Cardiac atrium fibroblast (primary cell): ENCODE data around the gene GCDH. TPM values are rescaled to one million over a fixed set of nuclear protein-coding genes. Genes with fewer than 3 reads are reported as not detected.

ENCODE experiments used
- total RNA-seq: library from RNA; depleted of rRNA; stranded (reverse); fragments of >200 nt; gene quantifications from 2 replicates; pipeline ENCODE4 v1.2.3, GENCODE V29; 2015

GCDH gene
- 48.1 and 54.3 TPM in 2 replicates for total RNA-seq

GRCh38 chr19:12890787-12891552, at the start of gene GCDH:
GCDH (plus strand) TSS chr19:12891160; CDS start chr19:12891305, 145 bp downstream.

DNA sequence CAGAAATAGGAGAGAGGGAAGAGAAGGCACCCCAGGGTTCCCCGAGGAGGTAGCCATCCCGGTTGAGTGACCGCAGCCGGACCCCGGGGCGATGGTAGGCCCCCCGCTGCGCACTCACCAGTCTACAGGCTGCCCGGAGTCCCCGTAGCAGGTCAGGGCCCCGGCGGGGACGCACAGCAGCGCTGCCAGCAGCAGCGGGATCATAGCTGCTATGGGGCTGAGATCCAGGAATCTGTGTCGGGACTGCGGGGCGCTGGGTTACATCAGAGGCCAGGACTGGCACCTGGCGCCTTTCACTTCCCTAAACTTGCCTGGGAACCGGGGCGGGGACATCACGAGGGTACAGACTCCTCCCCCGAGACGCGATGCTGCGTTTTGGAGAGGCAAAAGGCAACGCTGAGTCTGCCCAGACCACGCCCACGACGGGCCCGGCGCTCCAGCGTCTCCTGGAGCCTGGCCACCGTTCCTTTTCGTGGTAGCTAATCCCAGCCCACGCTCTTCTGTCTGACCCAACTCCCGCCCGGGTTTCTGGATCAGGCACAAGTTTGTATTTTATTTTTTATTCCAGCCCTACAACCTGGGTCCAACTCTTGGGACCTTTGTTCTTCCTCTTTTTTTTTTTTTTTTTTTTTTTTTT, 9.7 kb upstream of the GCDH start, which contains the start of gene DNASE2:
Gene DNASE2 (minus strand): TSS at position 278 of the 637 bp plus-strand sequence. CDS start 74 bp downstream, at position 204.

DNA sequence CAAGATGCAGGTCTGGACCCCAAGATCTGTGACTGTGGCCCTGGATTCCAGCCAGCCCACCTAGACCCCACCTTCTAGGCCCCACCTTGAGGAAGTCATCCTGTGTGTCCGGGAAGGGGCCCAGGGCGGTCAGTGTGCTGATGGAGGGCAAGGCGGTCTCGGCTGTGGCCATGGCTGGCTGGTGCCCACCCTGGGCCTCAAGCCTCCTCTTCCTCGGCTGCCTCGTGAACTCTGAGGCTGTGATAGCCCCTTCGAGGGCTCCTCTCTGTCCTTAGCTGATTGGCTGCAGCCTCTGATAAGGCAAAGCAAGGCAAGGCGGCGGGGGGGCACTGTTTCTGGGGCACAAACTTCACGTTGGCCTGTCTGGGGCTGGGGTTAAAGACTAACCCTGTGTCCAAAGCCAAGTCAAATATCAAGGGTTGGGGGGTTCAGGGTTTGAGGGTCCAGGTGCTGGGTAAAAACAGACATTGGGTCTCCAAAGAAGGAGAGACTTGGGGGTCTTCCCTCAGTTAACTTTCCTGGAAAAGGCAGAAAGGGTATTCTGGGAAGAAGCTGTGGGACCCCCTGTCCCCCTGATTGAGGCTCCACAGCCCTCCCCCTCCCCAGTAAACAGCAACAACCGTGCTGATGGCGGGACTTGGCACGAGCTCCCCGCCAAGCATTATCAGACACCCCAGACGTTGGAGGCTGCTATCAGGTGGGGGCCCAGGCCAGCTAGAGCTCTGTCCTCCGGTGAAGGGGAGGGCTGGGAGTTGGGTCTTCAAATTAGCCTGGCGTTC, 3.8 kb upstream of the GCDH start, which contains the start of gene KLF1:
Gene KLF1 (minus strand): TSS at position 233 of the 779 bp plus-strand sequence. CDS start 61 bp downstream, at position 172.

GRCh38 chr19:12933287-12934072, 42.5 kb downstream of the GCDH start, which contains the start of gene FARSA:
FARSA (minus strand) TSS chr19:12933711; CDS start chr19:12933696, 15 bp downstream.

GRCh38 chr19:12937927-12938778, 47.2 kb downstream of the GCDH start, which contains the start of gene CALR:
CALR (plus strand) TSS chr19:12938609; CDS start chr19:12938680, 71 bp downstream.

DNA sequence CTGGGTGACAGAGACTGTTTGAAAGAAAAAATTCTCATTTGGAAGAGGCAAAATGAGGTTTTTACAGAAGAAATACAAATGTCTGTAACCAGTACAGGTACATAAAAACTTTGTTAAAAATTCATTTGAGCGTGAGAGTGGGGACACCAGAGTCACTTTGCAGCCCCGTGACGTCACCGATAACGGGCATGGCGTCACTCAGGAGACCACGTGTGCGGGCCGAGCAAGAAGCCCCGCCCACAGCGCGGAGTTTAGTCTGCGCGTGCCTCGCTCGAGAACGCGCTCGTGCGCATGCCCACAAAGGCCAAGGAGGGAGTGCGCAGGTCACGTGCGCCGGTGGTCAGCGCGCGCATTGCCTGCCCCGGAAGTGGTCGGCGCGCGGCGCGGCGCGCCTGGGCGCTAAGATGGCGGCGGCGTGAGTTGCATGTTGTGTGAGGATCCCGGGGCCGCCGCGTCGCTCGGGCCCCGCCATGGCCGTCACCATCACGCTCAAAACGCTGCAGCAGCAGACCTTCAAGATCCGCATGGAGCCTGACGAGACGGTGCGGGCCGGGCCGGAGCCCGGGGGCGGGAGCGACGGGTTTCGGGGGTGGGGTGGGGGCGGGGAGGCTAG, 54.6 kb downstream of the GCDH start, which contains the start of gene RAD23A:
Gene RAD23A (plus strand): TSS at position 384 of the 613 bp plus-strand sequence. CDS start 87 bp downstream, at position 471.

Other genes with a start within 250 kb of the GCDH start
- 75.3 and 96.9 TPM in 2 replicates for gene MAN2B1, start 224.4 kb upstream of the GCDH start, total RNA-seq
- 5.7 and 6.1 TPM in 2 replicates for gene WDR83, start 224.4 kb upstream of the GCDH start, total RNA-seq
- gene DHPS, start 209.3 kb upstream of the GCDH start, total RNA-seq = 52.3 and 60.5 TPM in 2 replicates
- not detected in 2 replicates for gene GNG14, start 203.2 kb upstream of the GCDH start, total RNA-seq
- gene FBXW9, start 194.5 kb upstream of the GCDH start, total RNA-seq = 7.0 and 10.0 TPM in 2 replicates
- gene TNPO2, start 167.2 kb upstream of the GCDH start, total RNA-seq = 29.5 and 37.2 TPM in 2 replicates
- 307 and 330 TPM in 2 replicates for gene TRIR, start 156.5 kb upstream of the GCDH start, total RNA-seq
- gene GET3, start 153.7 kb upstream of the GCDH start, total RNA-seq = 62.5 and 74.4 TPM in 2 replicates
- not detected in 2 replicates for gene BEST2, start 139.4 kb upstream of the GCDH start, total RNA-seq
- gene HOOK2, start 115.6 kb upstream of the GCDH start, total RNA-seq = 11.7 and 22.7 TPM in 2 replicates
- gene JUNB, start 99.7 kb upstream of the GCDH start, total RNA-seq = 265 and 362 TPM in 2 replicates
- 292 and 317 TPM in 2 replicates for gene PRDX2, start 89.4 kb upstream of the GCDH start, total RNA-seq
- gene THSD8, start 89.1 kb upstream of the GCDH start, total RNA-seq = not detected in 2 replicates
- 4.4 and 7.4 TPM in 2 replicates for gene RNASEH2A, start 84.6 kb upstream of the GCDH start, total RNA-seq
- not detected in 2 replicates for gene RTBDN, start 56.6 kb upstream of the GCDH start, total RNA-seq
- gene MAST1, start 52.6 kb upstream of the GCDH start, total RNA-seq = 0.32 TPM in 1 of 2 replicates, not detected in the other
- gene DNASE2, start 9.7 kb upstream of the GCDH start, total RNA-seq = 38.8 and 48.1 TPM in 2 replicates
- not detected in 2 replicates for gene KLF1, start 4.0 kb upstream of the GCDH start, total RNA-seq
- gene SYCE2, start 28.1 kb downstream of the GCDH start, total RNA-seq = 0.16 TPM in 1 of 2 replicates, not detected in the other
- 48.0 and 52.2 TPM in 2 replicates for gene FARSA, start 42.6 kb downstream of the GCDH start, total RNA-seq
- 1,632 and 1,793 TPM in 2 replicates for gene CALR, start 47.4 kb downstream of the GCDH start, total RNA-seq
- gene RAD23A, start 54.7 kb downstream of the GCDH start, total RNA-seq = 72.2 and 78.1 TPM in 2 replicates
- 36.6 and 45.5 TPM in 2 replicates for gene GADD45GIP1, start 66.1 kb downstream of the GCDH start, total RNA-seq
- not detected in 2 replicates for gene DAND5, start 78.4 kb downstream of the GCDH start, total RNA-seq
- gene NFIX, start 104.3 kb downstream of the GCDH start, total RNA-seq = 47.3 and 63.2 TPM in 2 replicates
- 0.36 and 3.6 TPM in 2 replicates for gene LYL1, start 211.7 kb downstream of the GCDH start, total RNA-seq
- 32.1 and 40.0 TPM in 2 replicates for gene TRMT1, start 225.6 kb downstream of the GCDH start, total RNA-seq
- gene NACC1, start 227.1 kb downstream of the GCDH start, total RNA-seq = 48.6 and 65.6 TPM in 2 replicates